HG02884 (cell line): ENCODE measurements around the gene IMPA2.

Experiments used
- ATAC-seq: cut with Tn5 transposase; IDR thresholded peaks from one replicate; pipeline ENCODE4 v1.9.1; 2021; ENCODE audit warnings: mild to moderate bottlenecking, moderate library complexity; ENCODE audit not compliant: unreplicated experiment

Gene IMPA2

DNA sequence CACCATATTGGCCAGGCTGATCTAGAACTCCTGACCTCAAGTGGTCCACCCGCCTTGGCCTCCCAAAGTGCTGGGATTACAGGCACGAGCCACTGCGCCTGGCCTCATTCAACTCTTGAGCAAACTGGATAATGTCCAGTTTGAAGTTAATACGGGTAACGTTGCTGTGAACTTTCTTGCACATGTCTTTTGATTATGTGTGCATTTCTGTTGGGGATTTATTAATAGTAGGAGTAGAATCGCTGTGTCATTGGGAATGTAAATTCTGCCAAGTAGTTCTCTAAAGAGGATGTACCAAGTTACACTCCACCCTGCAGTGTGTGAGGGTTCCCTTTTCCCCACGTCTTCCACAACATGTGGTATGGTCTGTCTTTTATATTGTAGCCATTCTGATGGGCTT is 6.2 kb downstream of the IMPA2 start:
- no peak for ATAC-seq

DNA sequence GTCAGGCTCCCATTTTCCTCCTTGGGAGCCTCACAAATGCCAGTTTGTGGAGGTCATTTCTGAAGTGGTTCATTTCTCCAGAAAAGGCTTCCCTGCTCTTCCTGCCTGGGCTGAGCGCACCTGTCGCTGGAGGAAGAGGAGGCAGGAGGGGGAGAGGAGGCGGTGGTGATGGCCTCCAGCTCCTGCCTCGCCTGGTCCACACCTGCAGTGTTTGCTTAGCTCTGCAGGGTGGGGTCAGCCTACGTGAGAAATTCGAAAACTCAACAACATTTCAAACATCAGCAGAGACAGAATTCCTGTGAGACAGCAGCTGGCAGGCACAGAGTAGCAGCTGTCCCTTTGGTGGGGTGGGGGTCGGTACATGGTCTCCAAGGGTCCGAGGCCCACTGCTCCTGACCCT is 7.9 kb downstream of the IMPA2 start:
- ATAC-seq: no peak

DNA sequence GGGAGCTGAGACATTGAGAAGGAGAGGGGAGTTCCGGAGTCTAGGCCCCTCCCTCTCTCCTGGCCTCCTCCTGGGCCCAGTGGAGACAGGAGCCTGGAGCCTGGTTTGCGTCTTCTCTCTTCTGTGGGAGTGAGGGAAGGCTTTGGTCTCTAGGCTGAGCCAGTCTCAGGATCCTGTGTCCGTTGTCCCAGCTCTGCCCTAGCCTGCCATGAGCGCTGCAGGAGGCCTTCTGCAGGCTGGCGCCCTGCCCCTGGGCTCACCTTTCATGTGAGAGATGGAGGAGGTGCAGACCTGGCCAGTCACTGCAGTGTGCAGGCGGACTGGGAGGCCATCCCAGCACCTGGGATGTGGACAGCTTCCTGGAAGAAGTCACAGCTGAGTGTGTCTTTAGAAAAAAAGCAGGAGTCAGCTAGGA is 8.7 kb downstream of the IMPA2 start:
- ATAC-seq: no peak

DNA sequence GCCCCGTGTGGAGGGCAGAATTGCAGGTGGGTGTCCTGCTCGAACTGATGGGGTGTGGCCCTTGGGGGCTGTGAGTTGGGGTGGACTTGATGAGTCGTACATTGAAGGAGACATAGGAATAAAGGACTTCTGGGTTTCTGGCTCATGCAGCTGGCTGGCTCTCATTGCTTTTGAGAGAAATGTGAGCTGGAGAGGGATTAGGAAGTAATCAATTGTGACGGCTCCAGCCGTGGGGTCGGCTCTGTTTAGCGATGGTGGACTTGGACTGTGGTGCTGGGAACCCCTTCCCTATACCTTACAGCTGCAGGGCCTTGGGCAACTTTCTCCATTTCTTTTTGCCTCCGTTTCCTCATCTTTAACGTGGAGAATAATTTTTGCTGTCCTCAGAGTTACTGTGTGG is 9.2 kb downstream of the IMPA2 start:
- no peak for ATAC-seq

DNA sequence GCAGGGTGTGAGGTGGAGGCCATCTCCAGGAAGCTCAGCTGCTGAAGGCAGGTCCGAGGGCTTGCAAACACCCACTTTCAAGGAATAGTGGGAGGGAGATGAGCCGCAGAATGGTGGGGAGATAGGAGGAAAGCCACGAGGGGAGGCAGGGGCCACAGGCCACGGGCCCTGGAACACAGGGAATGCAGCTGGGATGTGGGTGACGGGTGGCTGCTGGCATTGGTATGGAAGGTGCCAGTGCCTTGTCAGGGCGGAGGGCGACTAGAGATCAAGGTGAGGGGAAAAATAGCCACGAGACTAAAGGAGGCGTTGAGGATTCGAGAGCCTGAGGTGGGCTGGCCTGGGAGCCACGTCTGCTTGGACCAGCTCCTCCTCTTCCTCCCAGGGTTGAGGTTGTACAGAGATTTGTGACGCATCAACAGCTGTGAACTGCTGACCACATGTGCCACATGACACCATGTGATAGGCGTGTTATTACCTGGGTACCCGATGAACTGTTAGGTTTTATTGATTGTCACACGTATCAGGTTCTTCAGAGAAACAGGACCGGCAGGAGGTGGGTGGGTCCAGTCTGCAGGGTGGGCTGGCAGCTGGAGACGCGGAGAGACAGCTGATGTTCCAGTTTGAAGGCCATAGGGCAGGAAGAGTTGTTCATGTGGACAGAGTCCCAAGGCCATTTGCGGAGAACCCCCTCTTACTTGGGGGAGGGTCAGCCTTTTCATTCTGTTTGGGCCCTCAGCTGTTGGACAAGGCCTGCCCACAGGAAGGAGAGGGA is 9.9 kb downstream of the IMPA2 start:
- ATAC-seq: no peak

DNA sequence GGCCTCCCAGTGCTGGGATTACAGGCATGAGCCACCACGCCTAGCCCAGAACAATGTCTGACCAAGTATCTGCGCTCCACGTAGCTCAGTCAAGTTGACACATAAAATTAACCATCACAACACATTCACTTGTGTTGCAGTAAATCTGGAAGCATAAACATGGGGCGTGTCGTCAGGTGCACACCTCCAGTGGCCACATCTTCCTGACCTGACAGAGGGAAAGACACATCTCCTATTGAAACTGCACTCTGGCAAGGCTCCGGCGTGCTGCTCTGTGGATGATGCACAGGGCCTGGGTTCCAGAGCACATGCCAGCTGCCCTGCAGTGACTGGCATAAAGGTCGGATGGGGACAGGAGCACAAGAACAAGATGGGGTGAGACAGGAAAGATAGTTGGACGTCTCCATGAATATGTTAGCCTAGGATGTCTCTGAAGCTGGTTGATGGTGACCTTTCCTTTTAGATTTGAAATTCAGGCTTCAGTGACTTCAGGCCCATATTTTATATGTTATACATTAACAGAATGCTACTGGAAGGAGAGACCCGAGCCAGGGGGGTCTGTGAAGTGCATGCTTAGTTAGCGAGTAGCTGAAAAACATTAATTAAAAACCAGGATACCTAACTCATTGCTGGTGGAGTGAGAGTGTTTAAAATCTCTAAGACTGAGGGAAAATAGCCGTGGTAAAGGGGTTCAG is 10.9 kb downstream of the IMPA2 start:
- ATAC-seq: no peak

DNA sequence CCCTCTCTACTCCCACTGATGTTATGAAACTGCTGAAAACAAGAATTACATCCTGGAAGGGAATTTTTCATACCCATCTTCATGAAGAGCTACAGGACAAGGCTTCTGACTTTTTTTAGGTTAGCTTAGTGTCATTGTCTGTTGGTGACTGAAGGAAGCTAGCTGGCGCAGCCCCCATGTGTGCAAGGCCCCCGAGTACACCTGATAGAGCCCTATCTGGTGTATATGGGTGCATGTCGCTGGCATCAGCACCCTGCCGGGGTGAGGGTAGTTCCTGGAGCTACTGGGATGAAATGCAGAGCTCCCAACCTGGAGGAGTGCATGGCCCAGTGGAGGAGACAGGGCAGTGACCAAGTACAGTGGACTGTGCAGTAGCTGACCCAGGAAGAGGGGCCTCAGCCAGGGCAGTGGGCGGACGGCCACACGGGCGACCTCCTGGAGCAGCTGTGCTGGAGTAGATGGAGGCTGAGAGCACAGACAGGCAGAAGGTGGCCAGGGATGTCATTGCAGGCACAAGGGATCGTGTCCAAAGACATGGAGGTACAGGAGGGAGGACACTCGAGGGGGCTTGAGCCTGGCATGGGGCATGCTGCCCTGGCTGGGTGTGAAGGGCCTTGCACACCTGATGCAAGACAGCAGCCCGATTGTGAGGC is 12.1 kb downstream of the IMPA2 start:
- no peak for ATAC-seq

DNA sequence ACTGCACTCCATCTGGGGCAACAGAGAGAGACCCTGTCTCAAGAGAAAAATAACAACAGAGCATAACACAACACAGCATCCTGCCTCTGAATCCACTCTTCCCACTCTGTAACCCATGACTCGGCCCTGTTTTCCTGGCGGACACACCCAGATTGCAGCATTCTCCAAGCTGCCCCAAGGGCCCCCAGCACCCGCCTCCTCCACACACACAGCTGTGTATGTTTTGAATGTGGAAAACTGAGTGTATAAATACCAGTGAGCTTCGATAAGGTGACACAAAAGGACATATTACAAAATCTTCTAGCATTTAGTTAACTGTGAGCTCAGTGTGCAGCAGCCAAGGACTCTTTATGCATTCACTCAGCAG is 13.0 kb downstream of the IMPA2 start:
- ATAC-seq: no peak

DNA sequence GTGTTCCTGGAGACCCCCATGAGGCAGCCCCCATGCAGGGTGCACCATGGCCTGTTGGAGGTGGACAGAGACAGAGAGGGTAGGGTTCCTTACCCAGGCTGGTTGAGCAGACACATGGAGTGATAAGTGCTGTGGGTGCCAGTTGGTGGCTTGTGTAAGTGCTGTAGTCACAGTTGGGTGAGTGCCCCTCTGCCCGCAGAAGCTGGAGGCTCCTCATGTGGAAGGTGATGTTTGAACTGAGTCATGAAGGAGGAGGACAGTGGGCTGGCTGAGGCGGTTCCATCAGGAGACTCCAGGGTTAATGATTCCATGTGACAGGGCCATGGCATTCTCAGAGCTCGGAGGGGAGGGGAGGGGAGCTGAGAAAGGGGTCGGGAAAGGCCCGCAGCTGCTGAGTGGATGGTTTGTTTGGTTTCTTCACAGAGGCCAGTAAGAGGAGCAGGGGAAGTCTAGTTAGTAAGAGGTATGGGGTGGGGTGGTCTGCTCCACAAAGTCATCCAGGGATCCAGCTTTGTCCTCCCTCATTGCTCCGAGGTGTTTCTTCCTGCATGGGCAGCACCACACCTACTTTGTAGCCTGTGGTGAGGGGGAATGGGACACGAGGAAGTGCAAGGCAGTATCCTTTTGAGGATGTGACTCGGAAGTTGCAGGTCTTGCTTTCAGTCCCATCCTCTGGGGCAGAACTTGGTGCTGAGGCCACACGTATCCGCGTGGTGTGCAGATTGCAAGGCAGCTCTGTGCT is 13.6 kb downstream of the IMPA2 start:
- ATAC-seq: no peak

DNA sequence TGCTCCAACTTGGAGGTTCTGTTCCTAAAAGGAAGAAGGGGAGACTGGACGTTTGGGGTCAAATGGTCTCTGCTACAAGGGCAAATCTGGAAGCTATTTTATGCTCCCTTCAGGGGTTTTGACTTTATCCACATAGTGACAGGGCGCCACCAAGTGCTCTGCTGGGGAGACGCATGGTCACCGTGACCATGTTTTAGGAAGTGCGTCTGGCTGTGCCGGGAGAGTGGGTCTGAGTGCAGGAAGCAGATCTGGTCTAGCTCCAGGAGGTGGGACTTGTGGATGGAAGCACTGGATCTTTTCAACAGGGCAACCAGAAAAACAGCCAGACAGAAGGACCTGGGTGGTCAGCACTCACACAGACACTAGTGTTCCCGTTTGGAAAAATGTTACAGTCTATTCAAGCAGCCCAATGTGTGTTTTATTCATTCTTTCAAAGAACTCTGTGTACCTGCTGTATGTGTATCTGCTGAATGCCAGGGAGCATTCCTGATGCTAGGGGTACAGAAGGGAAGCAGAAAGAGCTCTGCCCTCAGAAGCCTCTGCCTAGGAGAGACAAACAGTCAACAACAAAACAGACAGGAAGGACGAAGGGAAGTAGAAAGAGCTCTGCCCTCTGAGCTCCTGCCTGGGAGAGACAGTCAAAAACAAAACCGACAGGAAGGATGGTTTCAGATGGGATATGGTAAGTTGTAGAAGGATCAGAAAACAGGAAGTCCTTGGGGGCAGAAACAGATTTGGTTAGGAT is 14.3 kb downstream of the IMPA2 start:
- peak; percentile 96 for ATAC-seq

DNA sequence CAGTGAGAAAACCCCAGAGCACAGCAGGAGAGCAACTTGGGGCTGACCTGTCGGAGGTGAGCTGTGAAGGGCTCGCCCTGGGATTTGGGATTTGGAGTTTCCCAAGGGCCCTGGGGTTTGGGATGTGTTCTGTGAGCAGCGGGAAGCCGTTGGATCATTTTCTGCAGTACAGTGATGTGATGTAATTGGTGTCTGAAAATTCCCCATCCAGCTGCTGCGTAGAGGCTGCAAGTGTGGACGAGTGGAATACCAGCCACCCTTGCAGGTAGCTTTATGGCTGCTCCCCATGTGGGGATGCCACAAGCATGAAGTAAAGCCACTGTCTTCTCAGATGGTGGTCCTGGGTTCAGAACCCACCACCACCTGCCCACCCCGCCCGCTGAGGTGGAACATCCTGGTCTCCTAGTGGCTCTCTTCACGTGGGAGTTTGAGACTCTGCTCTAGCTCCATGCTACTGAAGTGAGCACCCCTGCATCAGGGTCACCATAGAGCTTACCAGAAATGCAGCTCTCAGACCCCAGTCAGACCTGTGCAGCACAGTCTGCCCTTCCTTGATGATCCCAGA is 15.0 kb downstream of the IMPA2 start:
- ATAC-seq: no peak

DNA sequence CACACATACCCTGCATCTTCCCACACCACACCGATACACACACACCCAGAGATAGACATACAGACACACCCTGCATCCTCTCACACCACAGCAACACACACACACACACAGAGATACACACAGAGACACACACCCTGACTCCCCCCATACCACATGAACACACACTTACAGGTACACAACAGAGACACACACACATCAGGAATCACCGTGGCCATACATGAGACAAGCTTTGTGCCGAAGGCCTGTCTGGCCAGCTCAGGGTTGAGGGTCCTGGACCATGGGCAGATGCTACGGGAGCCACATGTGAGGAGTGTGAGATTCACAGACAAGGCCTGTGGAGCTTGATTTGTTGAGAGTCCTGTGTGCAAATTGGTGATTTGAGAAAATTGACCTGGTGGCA is 15.6 kb downstream of the IMPA2 start:
- no peak for ATAC-seq

DNA sequence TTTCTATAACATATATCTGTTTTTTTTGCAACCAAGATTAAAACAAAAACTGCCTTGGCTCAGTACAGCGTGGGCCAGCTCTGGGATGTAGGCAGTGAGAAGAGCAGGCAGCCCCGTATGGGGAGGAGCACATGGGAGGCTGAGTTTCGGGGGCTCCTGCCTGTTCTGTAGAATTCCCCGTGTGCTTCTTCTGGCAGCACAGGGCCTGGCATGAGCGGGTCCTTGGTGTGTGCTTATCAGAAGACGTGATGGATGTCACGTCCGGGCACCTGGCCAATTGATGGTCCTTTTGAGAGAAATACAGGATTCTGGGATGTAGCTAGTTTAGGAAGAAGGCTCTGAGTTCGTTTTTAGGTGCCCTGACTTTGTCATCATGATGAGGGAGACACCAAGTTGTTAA is 16.2 kb downstream of the IMPA2 start:
- no peak for ATAC-seq

DNA sequence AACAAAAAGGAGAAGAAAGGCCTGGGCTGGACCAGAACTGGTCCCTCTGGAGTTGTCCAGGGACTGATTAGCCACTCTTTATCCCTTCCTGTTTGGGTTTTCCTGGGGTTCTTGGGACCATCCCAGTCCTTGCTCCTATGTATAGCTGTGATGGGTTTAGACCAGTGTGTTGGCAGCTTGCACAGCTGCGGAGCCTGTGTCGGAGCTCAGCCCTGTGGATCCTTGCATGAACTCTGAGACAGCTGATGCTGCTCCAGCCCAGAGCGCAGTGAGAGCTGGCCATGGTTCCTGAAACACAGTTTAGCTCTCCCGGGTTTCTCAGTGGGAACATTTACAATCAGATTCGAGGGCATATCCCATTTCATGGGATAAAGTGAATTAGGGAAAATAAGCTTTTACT is 16.9 kb downstream of the IMPA2 start:
- no peak for ATAC-seq

DNA sequence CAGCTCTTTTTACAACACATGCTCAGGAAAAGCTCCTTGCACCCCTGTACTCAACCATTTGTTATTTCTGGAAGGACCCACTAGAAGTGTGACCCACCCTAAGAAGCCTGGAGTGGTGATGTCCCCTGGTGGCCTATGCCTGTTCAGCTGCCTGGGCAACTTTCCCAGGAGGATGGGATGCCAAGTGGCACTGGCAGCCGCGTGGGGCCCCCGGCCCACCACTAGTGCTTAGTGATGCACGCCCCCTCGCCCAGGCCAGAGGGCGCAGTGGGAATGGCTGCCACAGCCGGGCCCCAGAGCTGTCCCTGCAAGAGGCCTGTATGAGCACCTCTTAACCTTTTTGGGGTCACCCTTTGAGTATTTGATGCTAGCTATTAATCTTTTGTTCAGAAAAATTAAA is 18.1 kb downstream of the IMPA2 start:
- no peak for ATAC-seq

DNA sequence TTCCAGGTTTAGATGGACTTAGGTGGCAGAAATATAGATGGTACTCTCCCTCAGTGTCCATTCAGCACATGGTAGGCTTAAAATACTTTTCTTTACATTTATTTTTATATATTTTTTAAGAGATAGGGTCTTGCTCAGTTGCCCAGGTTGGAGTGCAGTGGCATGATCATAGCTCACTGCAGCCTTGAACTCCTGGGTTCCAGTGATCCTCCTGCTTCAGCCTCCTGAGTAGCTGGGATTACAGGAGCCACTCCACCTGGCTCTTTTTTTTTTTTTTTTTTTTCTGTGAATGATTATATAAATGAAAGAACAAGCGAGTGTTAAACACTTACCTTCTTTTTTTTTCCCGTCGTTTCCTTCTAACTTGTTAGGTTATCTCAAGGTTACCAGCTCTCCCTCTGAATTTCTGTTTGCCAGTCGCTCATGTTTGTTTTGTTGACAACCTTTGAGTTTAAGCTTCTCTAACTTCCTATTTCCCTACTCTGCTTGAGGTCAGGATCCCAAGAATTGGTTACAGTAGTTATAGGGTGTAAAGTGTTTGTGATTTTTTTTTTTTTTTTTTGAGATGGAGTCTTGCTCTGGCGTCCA is 18.9 kb downstream of the IMPA2 start:
- ATAC-seq: no peak

DNA sequence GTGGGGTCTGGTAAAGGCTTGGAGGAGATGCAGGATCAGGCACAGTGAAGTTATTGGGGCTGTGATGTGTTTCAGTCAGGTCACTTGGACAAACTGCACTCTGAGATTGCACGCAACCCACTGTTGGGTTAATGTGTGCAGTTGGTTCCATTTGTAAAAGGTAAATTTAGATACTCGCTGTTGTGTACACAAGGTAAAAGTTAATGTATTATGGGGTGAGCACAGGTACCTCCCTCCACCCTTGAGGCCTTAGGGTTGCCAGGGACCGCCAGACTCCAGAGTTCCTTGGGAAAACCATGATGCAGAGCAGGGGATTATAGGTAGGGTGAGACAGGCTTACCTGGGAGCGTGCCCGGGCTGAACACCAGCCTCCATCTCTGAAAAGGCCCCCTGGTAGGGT is 20.1 kb downstream of the IMPA2 start:
- ATAC-seq: no peak

DNA sequence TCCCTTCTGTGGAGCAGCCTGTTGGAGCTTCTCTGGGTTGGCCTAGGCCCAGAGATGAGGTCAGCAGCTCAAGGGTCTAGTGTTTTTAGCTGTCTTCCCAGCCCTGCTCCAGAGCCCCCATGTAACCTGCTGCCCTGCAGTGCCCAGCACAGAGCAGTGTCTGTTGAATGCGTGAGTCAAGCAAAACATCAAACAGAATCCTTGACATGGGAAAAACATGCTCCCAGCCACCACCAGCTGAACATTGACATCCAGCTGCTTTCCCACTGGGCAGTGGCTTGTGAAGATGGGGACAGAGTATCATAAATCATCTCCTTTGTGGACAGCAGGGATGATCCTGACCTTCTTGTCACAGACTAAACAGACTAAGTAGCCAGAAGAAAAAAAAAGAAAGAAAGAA is 22.6 kb downstream of the IMPA2 start:
- no peak for ATAC-seq

DNA sequence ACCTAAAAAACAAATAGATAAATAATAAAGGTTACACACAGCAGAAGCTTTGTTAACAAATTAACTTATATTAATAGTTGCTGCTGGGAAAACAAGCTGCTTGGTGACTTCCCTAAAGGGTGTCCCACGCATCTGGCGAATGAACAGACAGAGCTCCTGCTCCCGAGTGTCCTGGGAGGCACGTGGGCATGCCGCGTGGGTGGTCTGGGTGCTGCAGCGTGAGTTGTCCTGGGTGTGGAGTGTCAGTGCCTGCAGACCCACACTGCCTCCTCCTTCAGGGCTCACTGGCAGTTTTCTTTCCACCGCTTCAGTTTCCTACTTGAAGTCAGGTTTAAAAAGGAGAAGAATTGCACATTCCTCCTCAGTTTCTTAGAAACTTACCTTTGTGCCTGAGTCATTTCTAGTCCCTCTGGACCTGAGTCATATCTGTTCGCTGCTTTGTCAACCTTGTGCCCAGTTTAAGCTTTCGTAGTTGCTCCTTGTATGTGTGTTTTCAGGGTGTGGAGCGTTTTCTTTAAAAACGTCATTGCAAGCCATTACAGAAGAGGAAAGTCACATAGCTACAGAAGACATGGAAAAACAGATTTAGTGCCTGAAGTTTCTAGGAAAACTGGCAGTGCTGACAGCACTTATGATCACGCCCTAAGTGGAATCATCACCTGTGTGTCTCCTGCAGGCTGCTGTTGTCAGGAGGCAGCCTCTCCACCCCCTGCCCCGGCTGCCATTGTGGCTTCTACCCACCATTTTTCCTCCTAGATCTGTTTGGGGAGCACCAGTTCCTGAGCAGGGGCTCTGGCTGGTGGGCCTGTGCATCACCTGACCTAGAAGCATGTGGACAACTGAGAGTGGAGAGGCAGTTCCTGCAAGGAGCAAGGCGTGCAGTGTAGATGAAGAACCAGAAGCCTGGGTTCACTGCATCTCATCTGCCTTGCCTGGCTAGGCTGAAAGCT is 24.5 kb downstream of the IMPA2 start:
- ATAC-seq: no peak
